Hepatocyte (in vitro differentiated cells): ENCODE results near the gene BPIFA1.

Source experiments
- EZH2 ChIP-seq: fragments of 200-600 bp; sonication (generic); IDR thresholded peaks from 2 replicates; pipeline ENCODE4 v1.6.1; 2016; ENCODE audit warnings: antibody characterized with exemption, mild to moderate bottlenecking, borderline replicate concordance
- EZH2phosphoT487 ChIP-seq: fragments of 200-600 bp; sonication (generic); IDR thresholded peaks from one replicate; pipeline ENCODE4 v1.6.1; 2018; ENCODE audit warnings: antibody characterized with exemption, mild to moderate bottlenecking, low read depth, moderate library complexity; ENCODE audit not compliant: unreplicated experiment, severe bottlenecking
- TF ChIP-seq, protein P1 (sequence below): fragments of 200-600 bp; sonication (generic); IDR thresholded peaks from 2 replicates; pipeline ENCODE4 v1.5.1; 2016; ENCODE audit warnings: antibody characterized with exemption, mild to moderate bottlenecking; ENCODE audit not compliant: poor library complexity

DNA sequence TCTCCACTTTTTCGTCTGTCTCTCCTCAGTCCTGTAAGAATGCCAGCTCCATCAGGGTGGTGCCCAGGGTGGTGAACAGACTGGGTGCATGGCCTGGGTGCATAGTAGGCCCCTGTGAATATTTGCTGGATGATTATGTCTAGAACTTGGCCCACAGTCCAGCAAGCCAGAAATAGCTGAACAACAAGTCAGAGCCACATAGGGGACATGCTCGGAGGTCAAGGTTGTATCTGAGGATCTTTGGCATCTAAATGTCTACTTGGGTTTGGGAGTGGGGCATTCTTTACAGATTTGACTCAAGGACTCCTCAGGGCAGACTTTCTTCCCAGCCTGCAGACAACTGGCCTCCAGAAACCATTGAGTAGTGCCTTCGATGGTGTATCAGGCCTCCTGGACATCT, 36.8 kb upstream of the BPIFA1 start:
- TF ChIP-seq, protein P1, sequence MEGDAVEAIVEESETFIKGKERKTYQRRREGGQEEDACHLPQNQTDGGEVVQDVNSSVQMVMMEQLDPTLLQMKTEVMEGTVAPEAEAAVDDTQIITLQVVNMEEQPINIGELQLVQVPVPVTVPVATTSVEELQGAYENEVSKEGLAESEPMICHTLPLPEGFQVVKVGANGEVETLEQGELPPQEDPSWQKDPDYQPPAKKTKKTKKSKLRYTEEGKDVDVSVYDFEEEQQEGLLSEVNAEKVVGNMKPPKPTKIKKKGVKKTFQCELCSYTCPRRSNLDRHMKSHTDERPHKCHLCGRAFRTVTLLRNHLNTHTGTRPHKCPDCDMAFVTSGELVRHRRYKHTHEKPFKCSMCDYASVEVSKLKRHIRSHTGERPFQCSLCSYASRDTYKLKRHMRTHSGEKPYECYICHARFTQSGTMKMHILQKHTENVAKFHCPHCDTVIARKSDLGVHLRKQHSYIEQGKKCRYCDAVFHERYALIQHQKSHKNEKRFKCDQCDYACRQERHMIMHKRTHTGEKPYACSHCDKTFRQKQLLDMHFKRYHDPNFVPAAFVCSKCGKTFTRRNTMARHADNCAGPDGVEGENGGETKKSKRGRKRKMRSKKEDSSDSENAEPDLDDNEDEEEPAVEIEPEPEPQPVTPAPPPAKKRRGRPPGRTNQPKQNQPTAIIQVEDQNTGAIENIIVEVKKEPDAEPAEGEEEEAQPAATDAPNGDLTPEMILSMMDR = no peak
- no peak for TF ChIP-seq EZH2
- no peak for TF ChIP-seq EZH2phosphoT487
